Aorta (tissue), 5 donors: ENCODE measurements around the gene SLC31A1. TPM values are rescaled to one million over a fixed set of nuclear protein-coding genes. Genes with fewer than 3 reads are reported as not detected.

Experiments
- ATAC-seq: fragments of 200-7000 bp; cut with Tn5 transposase; one replicate; pipeline ENCODE4 v1.9.1; 2022; ENCODE audit warnings: moderate library complexity; ENCODE audit not compliant: low FRiP score
- DNase-seq, 2 donors: peaks; one replicate each; pipeline ENCODE4 v3.0.0-alpha.2; 2020
- H3K27ac ChIP-seq, 2 donors: one replicate each; pipeline ENCODE4 v1.5.1; 2013; ENCODE audit warnings: low read length in 2 of 2, mild to moderate bottlenecking in 2 of 2, moderate library complexity in 2 of 2, control low read depth in 1 of 2, inconsistent platforms in 1 of 2, low read depth in 1 of 2
- H3K27me3 ChIP-seq, 2 donors: one replicate each; pipeline ENCODE4 v1.6.1; 2013; ENCODE audit warnings: control low read depth in 1 of 2, low read length in 1 of 2, mild to moderate bottlenecking in 1 of 2, moderate library complexity in 1 of 2; ENCODE audit not compliant: insufficient read depth in 2 of 2, control insufficient read depth in 1 of 2
- H3K36me3 ChIP-seq, 2 donors: one replicate each; pipeline ENCODE4 v1.6.1; 2013; ENCODE audit warnings: control low read depth in 1 of 2, low read length in 1 of 2, mild to moderate bottlenecking in 1 of 2; ENCODE audit not compliant: insufficient read depth in 2 of 2, control insufficient read depth in 1 of 2
- H3K4me1 ChIP-seq, 2 donors: one replicate each; pipeline ENCODE4 v1.6.1; 2013; ENCODE audit warnings: low read length in 2 of 2, control low read depth in 1 of 2, mild to moderate bottlenecking in 1 of 2, moderate library complexity in 1 of 2; ENCODE audit not compliant: insufficient read depth in 2 of 2, control insufficient read depth in 1 of 2
- H3K4me3 ChIP-seq, 2 donors: one replicate each; pipeline ENCODE4 v1.5.1; 2013; ENCODE audit warnings: low read length in 2 of 2, control low read depth in 1 of 2, mild to moderate bottlenecking in 1 of 2
- H3K9me3 ChIP-seq: one replicate; pipeline ENCODE4 v1.6.1; 2013; ENCODE audit warnings: mild to moderate bottlenecking, low read length; ENCODE audit not compliant: control insufficient read depth
- WGBS, 2 donors: extraction: QIAGEN DNeasy Blood & Tissue Kit; methylation state at CpG; one replicate each; pipeline ENCODE4 v1.1.7; 2013; 5-methylcytosine and 5-hydroxymethylcytosine counted together
- intact Hi-C, 2 donors: fragments of 100-400 bp; cut with DNase I; formaldehyde crosslinking; loops; one replicate each; pipeline versions ENCODE4 v1.14.2 to v1.15.0; 2022
- polyA plus RNA-seq, 2 donors: library from polyadenylated mRNA; stranded (reverse); fragments of 200-250 nt; gene quantifications; one replicate each; pipeline ENCODE4 v1.2.3, GENCODE V29; 2013
- total RNA-seq, 2 donors: library from RNA; stranded (reverse); fragmentation: NEBNext Ultra II Directional; extraction: Animal tissue kit (Norgen Biotek cat#: 25700); gene quantifications; one replicate each; pipeline ENCODE4 v1.2.1, GENCODE V29; 2021
- donor health status: healthy with polysubstance abuse.
- donor health status: Bipolar disorder and iron deficiency.
- donor health status: DM: no; HTN: no; CAD: no.
- donor health status: DM: no; HTN: no; CAD: no.
- donor health status: DM: yes; HTN: yes; CAD: no.

Gene SLC31A1
- total and polyA plus RNA-seq, 4 donors = 6.0 to 17.1 (median 13.0) TPM

DNA sequence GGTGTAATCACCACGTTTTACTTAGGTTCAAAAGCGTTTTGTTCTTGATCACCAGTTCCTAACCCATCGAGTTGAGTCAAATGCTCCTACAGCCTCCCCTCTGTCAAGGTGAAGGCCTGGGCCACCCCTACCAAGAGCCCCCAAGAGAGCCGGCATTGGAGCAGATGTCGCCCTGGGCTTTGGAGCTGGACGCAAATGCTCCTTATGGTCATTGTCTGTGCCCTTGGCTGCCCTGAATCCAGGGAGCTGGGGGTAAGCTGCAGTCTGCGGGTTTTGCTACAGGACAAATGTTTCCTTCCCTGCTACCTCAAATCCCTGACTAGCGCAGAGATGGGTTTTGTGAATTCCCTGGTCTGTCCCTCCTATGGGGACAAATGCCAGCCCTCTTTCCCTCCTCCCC, 77.0 kb downstream of the SLC31A1 start:
- intact Hi-C loops = no loop called here
- H3K36me3 ChIP-seq = no peaks in the 10 kb centered on the region
- 91 to 93% methylated on average over 8 of the region's 8 CpGs for WGBS, 2 donors
- no peak overlapping the region for H3K4me3 ChIP-seq
- H3K27me3 ChIP-seq = no peaks in the 10 kb centered on the region
- ATAC-seq = no peak
- DNase-seq = no peak
- H3K27ac ChIP-seq = no peak overlapping the region
- no peaks in the 10 kb centered on the region for H3K4me1 ChIP-seq
- no peaks in the 10 kb centered on the region for H3K9me3 ChIP-seq

DNA sequence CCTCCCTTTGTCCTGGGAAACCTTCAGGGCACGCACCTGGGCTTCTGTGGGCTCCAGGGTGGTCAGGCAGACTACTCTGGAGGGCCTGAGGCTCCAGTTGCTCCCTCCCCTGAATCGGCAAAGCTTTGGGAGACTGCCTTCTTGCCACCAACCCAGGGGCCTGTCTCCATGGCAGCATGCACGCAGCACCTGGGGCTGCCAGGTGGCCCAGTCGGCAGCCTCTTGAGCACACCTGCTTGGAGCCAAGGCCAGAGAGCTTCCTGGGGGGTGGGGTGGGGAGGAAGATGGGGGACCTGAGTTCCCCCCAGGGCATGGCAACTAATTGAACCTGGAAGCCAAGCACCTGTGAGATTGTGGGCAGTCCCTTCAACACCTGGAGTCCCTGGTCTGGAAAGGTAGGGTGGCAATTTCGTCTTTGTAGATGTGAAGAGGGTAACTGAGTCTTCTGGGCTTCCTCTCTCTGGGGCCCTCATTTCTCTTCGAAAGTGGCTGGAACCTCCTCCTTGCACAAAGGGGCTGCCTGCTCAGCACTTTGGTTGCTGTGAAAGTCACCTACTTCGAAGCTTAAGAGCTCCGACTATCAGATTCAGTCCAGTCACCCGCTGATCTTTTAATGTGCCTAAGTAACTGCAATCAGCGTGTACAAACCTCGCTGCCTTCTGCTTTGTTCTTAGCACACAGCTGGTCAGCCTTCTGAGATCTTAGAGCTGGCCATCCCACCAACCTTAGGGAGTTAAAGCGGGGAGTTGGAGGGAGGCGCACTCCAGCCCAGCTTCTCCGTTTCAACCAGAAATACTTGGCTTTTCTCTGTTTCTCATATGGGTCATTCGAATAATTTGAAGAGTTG, 77.8 kb downstream of the SLC31A1 start:
- no peak for ATAC-seq
- intact Hi-C loops = no loop called here
- WGBS, 2 donors = 90% methylated on average over 15 of the region's 15 CpGs

DNA sequence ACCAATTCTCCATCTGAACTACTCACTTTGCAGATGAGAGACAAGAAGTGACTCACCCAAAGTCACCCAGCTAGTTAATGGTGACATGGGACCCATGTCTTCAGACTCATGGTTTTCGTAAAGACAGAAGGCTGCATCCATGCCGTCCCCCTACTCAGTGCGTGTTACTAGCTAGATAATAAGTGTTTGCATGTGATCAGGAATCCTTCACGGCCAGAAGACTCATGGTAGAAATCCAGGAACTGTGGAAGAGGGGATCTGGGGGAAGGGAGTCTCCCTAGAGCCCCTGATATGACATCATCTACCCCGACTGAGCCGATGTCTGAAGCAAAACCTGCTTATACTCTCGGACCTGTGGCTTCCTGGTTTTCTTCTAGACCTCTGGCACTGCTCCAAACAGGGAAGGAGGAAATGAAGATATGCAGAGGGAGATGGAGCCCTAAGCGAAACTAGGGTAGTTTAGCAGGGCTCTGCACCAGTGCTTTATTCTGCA, 78.5 kb downstream of the SLC31A1 start:
- H3K9me3 ChIP-seq = no peaks in the 10 kb centered on the region
- no peak for ATAC-seq
- WGBS, 2 donors = 48 to 54% methylated on average over 8 of the region's 8 CpGs
- no peaks in the 10 kb centered on the region for H3K36me3 ChIP-seq
- no peaks in the 10 kb centered on the region for H3K4me1 ChIP-seq
- intact Hi-C loops = no loop called here
- H3K4me3 ChIP-seq = no peak overlapping the region
- H3K27me3 ChIP-seq = no peaks in the 10 kb centered on the region
- no peak for DNase-seq
- no peak overlapping the region for H3K27ac ChIP-seq

More for the DNA sequence above, 77.8 kb downstream of the SLC31A1 start:
- Histone ChIP-seq H3K36me3 (no peaks in the 10 kb centered on the region), H3K27ac (no peak overlapping the region), H3K4me3 (no peak overlapping the region), H3K4me1 (no peaks in the 10 kb centered on the region), H3K27me3 (no peaks in the 10 kb centered on the region), H3K9me3 (no peaks in the 10 kb centered on the region)
- DNase-seq = no peak

DNA sequence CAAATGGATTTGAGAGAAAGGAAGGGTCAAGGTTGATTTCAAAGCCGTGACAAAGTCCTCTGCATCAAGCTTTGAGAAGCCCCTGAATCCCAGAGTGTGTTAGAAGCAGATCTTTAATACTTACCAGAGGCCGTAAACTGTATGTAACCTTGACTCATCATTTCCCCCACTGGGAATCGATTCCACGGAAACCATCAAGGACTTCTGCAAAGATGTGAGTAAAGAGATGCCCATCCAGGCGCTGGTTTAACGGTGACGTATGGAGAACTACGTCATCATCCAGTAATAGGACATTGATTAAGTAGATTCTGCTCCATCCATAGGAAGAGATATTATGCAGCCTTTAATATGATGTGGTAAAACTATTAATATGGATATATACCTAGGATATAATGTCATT, 80.2 kb downstream of the SLC31A1 start:
- Histone ChIP-seq H3K4me3 (no peak overlapping the region), H3K27me3 (no peaks in the 10 kb centered on the region), H3K9me3 (no peaks in the 10 kb centered on the region), H3K4me1 (no peaks in the 10 kb centered on the region), H3K27ac (no peak overlapping the region), H3K36me3 (no peaks in the 10 kb centered on the region)
- no peak for DNase-seq
- intact Hi-C loops = no loop called here
- ATAC-seq = no peak
- 93 to 94% methylated on average over 8 of the region's 8 CpGs for WGBS, 2 donors

DNA sequence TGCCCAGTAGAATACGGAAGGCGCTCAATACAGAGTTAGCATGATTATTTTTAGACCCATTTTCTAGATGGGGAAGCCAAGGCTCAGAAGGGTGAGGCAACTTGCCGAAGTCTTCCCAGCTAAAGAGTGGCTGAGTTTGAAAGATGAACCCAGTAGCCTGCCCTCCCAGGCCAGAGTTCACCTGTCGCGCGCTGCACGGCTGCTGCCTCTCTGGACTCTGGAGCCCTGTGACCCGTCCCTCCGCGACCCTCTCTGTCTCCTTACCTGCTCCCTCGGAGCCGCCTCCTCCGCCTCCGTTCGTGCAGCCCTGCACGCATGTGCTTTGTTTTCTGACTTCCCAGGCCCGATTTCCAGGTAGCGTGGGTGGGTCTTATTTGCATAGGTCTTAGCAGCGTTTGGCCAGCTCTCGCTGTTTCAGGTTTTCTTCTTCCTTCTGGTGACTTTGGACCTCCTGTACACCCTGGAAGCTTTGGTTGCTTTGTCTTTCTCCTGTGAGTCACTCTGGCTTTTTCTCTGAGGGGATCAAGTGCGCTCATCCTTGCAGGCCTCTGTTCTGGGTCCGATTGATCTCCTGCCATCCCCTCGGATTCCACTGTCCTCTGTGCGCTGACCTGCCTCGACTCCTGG, 81.6 kb downstream of the SLC31A1 start, which contains the start of gene RNF183:
Gene RNF183 (minus strand): TSS at position 585 of the 627 bp plus-strand sequence. CDS start 5,192 bp downstream, outside the sequence.
- H3K27me3 ChIP-seq = no peaks in the 10 kb centered on the region
- intact Hi-C loops = no loop called here
- no peaks in the 10 kb centered on the region for H3K9me3 ChIP-seq
- no peaks in the 10 kb centered on the region for H3K4me1 ChIP-seq
- WGBS, 2 donors = 73 to 78% methylated on average over 25 of the region's 25 CpGs
- H3K36me3 ChIP-seq = no peaks in the 10 kb centered on the region
- ATAC-seq (no peak), DNase-seq (no peak)
- H3K4me3 ChIP-seq = no peak within 1 kb of the TSS
- H3K27ac ChIP-seq = no peak within 1 kb of the TSS

DNA sequence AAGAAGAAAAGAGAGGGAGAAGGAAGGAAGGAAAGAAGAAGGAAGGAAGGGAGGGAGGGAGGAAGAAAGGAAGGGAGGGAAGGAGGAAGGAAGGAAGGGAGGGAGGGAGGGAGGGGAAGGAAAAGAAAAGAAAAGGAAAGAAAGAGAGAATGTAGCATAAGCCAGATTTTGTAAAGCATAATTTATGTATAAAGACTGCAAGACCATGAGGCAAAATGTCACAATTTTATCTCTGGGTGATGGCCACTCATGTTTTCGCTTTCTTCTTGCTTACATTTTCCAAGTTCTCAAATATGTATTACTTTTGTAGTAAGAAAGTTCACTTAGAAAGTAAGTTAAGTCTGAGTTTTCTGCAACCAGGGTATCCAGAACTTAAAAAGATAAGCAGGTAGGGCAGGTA, 85.2 kb downstream of the SLC31A1 start:
- intact Hi-C loops = no loop called here
- Histone ChIP-seq H3K27me3 (no peaks in the 10 kb centered on the region), H3K4me3 (no peak overlapping the region), H3K27ac (no peak overlapping the region), H3K4me1 (no peaks in the 10 kb centered on the region), H3K9me3 (no peaks in the 10 kb centered on the region), H3K36me3 (no peaks in the 10 kb centered on the region)
- no peak for DNase-seq
- WGBS, 2 donors = 71 to 83% methylated on average over 1 of the region's 1 CpG
- no peak for ATAC-seq

DNA sequence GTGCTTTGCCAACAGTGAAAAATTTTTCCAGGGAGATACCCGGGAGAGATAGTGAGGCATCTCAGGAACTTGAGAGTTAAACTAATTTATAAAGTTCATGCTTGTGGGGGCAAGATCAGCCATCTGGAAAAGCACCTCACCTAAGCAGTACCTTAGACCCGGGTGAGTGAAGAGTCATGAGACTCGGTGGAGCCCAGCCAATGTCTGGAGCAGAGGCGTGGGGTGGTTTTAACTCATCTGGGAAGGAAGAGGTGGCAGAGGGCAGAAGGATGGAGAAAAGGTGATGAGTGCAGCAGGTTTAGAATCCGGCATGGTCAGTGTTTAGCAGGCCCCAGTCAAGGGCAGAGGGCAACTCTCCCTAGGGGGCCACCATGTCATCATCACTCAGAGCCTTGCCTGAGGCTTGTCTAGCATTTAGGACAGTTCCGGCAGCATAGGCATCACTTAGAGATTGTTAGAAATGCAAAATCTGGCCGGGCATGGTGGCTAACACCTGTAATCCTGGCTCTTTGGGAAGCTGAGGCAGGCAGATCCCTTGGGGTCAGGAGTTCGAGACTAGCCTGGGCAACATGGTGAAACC, 86.1 kb downstream of the SLC31A1 start:
- Histone ChIP-seq H3K27me3 (no peaks in the 10 kb centered on the region), H3K4me3 (no peak overlapping the region), H3K36me3 (no peaks in the 10 kb centered on the region), H3K27ac (no peak overlapping the region), H3K9me3 (no peaks in the 10 kb centered on the region), H3K4me1 (no peaks in the 10 kb centered on the region)
- DNase-seq (no peak), ATAC-seq (no peak)
- intact Hi-C loops = no loop called here
- 58 to 60% methylated on average over 8 of the region's 8 CpGs for WGBS, 2 donors

DNA sequence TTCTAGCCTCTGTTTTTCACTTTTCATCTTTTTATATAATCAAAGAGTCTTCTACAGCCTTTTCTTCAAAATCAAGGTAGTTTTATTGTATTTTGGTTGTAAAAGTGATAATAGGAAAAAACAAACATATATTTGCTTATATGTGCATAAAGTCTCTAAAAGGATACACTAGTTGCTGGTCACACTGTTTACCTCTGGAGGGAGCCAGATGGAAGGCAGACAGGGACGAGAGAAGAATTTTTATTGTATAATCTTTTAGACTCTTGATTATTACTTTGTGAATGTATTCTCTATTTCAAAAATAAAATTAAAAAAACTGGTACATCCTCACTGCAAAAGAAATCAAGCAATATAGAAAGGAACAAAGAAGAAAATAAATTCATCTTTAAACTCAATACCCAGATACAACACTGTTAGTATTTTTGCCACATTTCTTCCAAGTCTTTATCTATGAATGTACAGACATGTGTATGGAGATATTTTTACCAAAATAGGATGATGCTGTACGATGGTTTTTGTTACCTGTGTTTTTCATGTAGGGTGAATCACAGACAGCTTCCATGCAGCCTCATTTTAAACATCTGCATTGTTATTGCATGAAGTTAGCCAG, 88.0 kb downstream of the SLC31A1 start:
- WGBS, 2 donors = 6 to 11% methylated on average over 2 of the region's 2 CpGs
- intact Hi-C loops = no loop called here
- Histone ChIP-seq H3K36me3 (no peaks in the 10 kb centered on the region), H3K4me1 (no peaks in the 10 kb centered on the region), H3K27ac (no peak overlapping the region), H3K9me3 (no peaks in the 10 kb centered on the region), H3K4me3 (no peak overlapping the region), H3K27me3 (no peaks in the 10 kb centered on the region)
- DNase-seq (no peak), ATAC-seq (no peak)
